ENCODE results near the gene FZD1. TPM values are rescaled to one million over a fixed set of nuclear protein-coding genes. Genes with fewer than 3 reads are reported as not detected.
A peak's percentile ranks its signal among the peaks of the same experiment; 100 is the strongest.

The FZD1 gene
- total RNA-seq, 1 experiment from 2014 or later = 3.7 TPM

DNA sequence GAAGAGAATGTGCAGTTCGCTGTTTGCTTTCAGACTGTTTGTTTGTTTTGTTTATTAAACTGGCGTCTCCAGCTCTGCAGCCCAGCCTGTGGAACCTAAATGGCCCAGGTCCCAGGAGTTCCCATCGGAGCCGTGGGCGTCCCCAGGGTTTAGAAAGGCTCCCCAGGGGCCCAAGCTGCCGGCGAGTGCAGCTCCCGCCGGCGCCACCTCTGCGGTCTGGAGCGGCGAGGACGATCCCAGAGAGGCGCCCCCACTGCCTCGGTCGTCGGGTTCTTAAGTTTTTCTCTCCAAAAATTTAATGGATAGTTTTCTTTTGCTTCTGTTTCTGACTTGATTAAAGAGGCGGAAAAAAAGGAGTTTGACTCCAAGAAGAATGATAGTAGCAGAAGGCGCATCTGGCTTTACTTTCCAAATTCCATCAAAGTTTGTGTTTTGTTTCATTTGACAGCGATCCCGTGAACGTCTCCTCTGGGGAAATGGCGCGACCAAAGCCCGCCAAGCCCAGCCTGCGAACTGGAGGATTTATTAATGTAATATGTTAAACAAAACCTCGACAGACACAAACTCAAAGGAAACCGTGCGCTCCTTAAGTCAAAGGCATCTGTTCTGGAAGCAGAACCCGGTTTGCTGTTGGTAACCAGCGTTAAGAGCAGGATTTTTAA, 718 bp upstream of the FZD1 start:
- TF ChIP-seq FOSL1 (IDR thresholded peaks at IDR 0.05; ENCODE audit: low read depth) (no peak), POLR2AphosphoS5 (IDR thresholded peaks at IDR 0.05; ENCODE audit: low read depth, low read length) (no peak), YY1 (IDR thresholded peaks at IDR 0.05; ENCODE audit: extremely low read depth, insufficient replicate concordance, low read depth, low read length) (no peak), EGR1 (IDR thresholded peaks at IDR 0.05; ENCODE audit: low read depth) (no peak), ZFX (IDR thresholded peaks at IDR 0.05) (no peak), SRF (IDR thresholded peaks at IDR 0.05; ENCODE audit: low read depth) (no peak), EZH2 (IDR thresholded peaks at IDR 0.05) (no peak), EZH2phosphoT487 (IDR thresholded peaks at IDR 0.05; ENCODE audit: borderline replicate concordance) (no peak), CBX3 (IDR thresholded peaks at IDR 0.05; ENCODE audit: low read depth) (no peak), ZNF274 (IDR thresholded peaks at IDR 0.05; ENCODE audit: low read depth, low read length) (no peak), RAD21 (IDR thresholded peaks at IDR 0.05; ENCODE audit: low read depth) (no peak), POLR2A (IDR thresholded peaks at IDR 0.05; ENCODE audit: borderline replicate concordance, extremely low read depth, insufficient read depth, insufficient read length) (no peak), SIN3A (IDR thresholded peaks at IDR 0.05; ENCODE audit: low read depth) (no peak), TCF7L2 (IDR thresholded peaks at IDR 0.05; ENCODE audit: borderline replicate concordance, extremely low read depth, insufficient read depth, insufficient read length) (no peak), JUND (IDR thresholded peaks at IDR 0.05) (no peak)
- TF ChIP-seq, protein P1, sequence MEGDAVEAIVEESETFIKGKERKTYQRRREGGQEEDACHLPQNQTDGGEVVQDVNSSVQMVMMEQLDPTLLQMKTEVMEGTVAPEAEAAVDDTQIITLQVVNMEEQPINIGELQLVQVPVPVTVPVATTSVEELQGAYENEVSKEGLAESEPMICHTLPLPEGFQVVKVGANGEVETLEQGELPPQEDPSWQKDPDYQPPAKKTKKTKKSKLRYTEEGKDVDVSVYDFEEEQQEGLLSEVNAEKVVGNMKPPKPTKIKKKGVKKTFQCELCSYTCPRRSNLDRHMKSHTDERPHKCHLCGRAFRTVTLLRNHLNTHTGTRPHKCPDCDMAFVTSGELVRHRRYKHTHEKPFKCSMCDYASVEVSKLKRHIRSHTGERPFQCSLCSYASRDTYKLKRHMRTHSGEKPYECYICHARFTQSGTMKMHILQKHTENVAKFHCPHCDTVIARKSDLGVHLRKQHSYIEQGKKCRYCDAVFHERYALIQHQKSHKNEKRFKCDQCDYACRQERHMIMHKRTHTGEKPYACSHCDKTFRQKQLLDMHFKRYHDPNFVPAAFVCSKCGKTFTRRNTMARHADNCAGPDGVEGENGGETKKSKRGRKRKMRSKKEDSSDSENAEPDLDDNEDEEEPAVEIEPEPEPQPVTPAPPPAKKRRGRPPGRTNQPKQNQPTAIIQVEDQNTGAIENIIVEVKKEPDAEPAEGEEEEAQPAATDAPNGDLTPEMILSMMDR (IDR thresholded peaks at IDR 0.05 in 2 of 3, conservative IDR thresholded peaks at IDR 0.05 in 1 of 3; ENCODE audit: borderline replicate concordance in 1 of 3, insufficient read depth in 1 of 3, low read depth in 2 of 3, low read length in 2 of 3) = no peak
- TF ChIP-seq, protein P2, sequence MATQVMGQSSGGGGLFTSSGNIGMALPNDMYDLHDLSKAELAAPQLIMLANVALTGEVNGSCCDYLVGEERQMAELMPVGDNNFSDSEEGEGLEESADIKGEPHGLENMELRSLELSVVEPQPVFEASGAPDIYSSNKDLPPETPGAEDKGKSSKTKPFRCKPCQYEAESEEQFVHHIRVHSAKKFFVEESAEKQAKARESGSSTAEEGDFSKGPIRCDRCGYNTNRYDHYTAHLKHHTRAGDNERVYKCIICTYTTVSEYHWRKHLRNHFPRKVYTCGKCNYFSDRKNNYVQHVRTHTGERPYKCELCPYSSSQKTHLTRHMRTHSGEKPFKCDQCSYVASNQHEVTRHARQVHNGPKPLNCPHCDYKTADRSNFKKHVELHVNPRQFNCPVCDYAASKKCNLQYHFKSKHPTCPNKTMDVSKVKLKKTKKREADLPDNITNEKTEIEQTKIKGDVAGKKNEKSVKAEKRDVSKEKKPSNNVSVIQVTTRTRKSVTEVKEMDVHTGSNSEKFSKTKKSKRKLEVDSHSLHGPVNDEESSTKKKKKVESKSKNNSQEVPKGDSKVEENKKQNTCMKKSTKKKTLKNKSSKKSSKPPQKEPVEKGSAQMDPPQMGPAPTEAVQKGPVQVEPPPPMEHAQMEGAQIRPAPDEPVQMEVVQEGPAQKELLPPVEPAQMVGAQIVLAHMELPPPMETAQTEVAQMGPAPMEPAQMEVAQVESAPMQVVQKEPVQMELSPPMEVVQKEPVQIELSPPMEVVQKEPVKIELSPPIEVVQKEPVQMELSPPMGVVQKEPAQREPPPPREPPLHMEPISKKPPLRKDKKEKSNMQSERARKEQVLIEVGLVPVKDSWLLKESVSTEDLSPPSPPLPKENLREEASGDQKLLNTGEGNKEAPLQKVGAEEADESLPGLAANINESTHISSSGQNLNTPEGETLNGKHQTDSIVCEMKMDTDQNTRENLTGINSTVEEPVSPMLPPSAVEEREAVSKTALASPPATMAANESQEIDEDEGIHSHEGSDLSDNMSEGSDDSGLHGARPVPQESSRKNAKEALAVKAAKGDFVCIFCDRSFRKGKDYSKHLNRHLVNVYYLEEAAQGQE (IDR thresholded peaks at IDR 0.05; ENCODE audit: low read depth) = no peak
- TF ChIP-seq, protein P3, sequence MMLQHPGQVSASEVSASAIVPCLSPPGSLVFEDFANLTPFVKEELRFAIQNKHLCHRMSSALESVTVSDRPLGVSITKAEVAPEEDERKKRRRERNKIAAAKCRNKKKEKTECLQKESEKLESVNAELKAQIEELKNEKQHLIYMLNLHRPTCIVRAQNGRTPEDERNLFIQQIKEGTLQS (IDR thresholded peaks at IDR 0.05) = no peak
- TF ChIP-seq, protein P4, sequence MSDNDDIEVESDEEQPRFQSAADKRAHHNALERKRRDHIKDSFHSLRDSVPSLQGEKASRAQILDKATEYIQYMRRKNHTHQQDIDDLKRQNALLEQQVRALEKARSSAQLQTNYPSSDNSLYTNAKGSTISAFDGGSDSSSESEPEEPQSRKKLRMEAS (IDR thresholded peaks at IDR 0.05) = no peak
- TF ChIP-seq, protein P5, sequence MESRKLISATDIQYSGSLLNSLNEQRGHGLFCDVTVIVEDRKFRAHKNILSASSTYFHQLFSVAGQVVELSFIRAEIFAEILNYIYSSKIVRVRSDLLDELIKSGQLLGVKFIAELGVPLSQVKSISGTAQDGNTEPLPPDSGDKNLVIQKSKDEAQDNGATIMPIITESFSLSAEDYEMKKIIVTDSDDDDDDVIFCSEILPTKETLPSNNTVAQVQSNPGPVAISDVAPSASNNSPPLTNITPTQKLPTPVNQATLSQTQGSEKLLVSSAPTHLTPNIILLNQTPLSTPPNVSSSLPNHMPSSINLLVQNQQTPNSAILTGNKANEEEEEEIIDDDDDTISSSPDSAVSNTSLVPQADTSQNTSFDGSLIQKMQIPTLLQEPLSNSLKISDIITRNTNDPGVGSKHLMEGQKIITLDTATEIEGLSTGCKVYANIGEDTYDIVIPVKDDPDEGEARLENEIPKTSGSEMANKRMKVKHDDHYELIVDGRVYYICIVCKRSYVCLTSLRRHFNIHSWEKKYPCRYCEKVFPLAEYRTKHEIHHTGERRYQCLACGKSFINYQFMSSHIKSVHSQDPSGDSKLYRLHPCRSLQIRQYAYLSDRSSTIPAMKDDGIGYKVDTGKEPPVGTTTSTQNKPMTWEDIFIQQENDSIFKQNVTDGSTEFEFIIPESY (IDR thresholded peaks at IDR 0.05; ENCODE audit: extremely low read depth, insufficient replicate concordance, low read length) = no peak
- peaks cover 3 to 15% of the 10 kb centered on the region in 2 experiments; a peak in 3 of 4 replicates for H3K4me1 ChIP-seq (ENCODE audit: control insufficient read depth in 1 of 2, insufficient read depth in 2 of 2, low read length in 2 of 2)
- intact Hi-C loops (cut with micrococcal nuclease) = no loop called here
- H3K27me3 ChIP-seq (ENCODE audit: insufficient read depth, low read length) = peaks cover 25% of the 10 kb centered on the region
- DNase-seq (ENCODE audit: low read depth, low spot score) (no peak), ATAC-seq (peak; percentile 21)
- H3K4me2 ChIP-seq (ENCODE audit: low read length) = peak overlapping the region; percentile 82
- no peaks in the 10 kb centered on the region for H3K36me3 ChIP-seq (ENCODE audit: control insufficient read depth in 1 of 2, insufficient read depth in 2 of 2, low read length in 2 of 2)
- peak overlapping the region; percentile 44 for H3K27ac ChIP-seq (ENCODE audit: low read depth, low read length)
- H3K79me2 ChIP-seq (ENCODE audit: insufficient read depth, low read length) = no peaks in the 10 kb centered on the region
- BruUV-seq (replicated peaks) = no TSS peak
- POLR2A ChIA-PET = no interaction called here
- peak overlapping the region; percentile 14 for H3K9ac ChIP-seq (ENCODE audit: low read length)
- RAD21 ChIA-PET (ENCODE audit: low non-redundant PET in 1 of 2, low total read pairs in 2 of 2, uncharacterized antibody in 2 of 2, unreplicated experiment in 2 of 2) = no interaction called here
- CTCF ChIA-PET = no interaction called here
- H3K4me3 ChIP-seq (replicated peaks in 1 of 2; ENCODE audit: low read depth in 1 of 2, low read length in 2 of 2) = peak overlapping the region; percentile 36 to 69
- H4K20me1 ChIP-seq (ENCODE audit: insufficient read depth) = no peaks in the 10 kb centered on the region
- no peaks in the 10 kb centered on the region for H3K9me3 ChIP-seq (ENCODE audit: control insufficient read depth in 1 of 2, insufficient read depth in 1 of 2, low read depth in 1 of 2, low read length in 2 of 2)
- peak overlapping the region; percentile 86 for H2AFZ ChIP-seq (ENCODE audit: low read depth, low read length, poor library complexity, severe bottlenecking)
- H3K9me2 ChIP-seq (ENCODE audit: insufficient read depth) = no peaks in the 10 kb centered on the region
